ENCODE data around the gene RAF1.
A peak's percentile ranks its signal among the peaks of the same experiment; 100 is the strongest.
"Not testable (repeated sequence)": the region's sequence is repeated elsewhere in the genome, so short reads cannot be mapped to it uniquely, and the experiment has no call there.

Gene RAF1

GRCh38 chr3:12556690-12557472 lies 107.0 kb downstream of the RAF1 start, which contains the start of gene MKRN2:
Gene MKRN2 (plus strand): TSS chr3:12557087. CDS start chr3:12557151, 64 bp downstream.
- peak; percentile 27 for DNase-seq

- no peak for DNase-seq
Measured at GRCh38 chr3:12556314-12556689, 107.6 kb downstream of the RAF1 start.

- DNase-seq = peak; percentile 6
Measured at GRCh38 chr3:12553921-12554391, 110.0 kb downstream of the RAF1 start.

- DNase-seq = no peak
Measured at GRCh38 chr3:12549971-12550760, 113.8 kb downstream of the RAF1 start.

- peak; percentile 31 for DNase-seq
Measured at GRCh38 chr3:12545473-12545791, 118.5 kb downstream of the RAF1 start, which contains the start of gene MKRN2OS. Gene MKRN2OS (minus strand): TSS chr3:12545499. CDS start chr3:12545464, 35 bp downstream.

GRCh38 chr3:12544652-12545472 lies 119.1 kb downstream of the RAF1 start:
- no peak for DNase-seq

GRCh38 chr3:12543497-12543896 lies 120.4 kb downstream of the RAF1 start:
- not testable (repeated sequence) for DNase-seq

- DNase-seq = no peak
Measured at GRCh38 chr3:12541625-12542024, 122.3 kb downstream of the RAF1 start.

- DNase-seq = no peak
Measured at GRCh38 chr3:12536423-12536822, 127.5 kb downstream of the RAF1 start.

Data from NCI-H2107 (cell line).